ENCODE measurements around the gene CNTN3.

GRCh38 chr3:74623261-74623836 is 8.9 kb upstream of the CNTN3 start:
- no peak for TF ChIP-seq EP300 (IDR thresholded peaks at IDR 0.05)
- TF ChIP-seq CTCF (IDR thresholded peaks at IDR 0.05), result no peak
- no peak for TF ChIP-seq POLR2AphosphoS5 (IDR thresholded peaks at IDR 0.05)
